HEK293 (cell line): ENCODE data around the gene KATNBL1.

Experiments used
- CTCF ChIA-PET: fragments of 350-600 bp; formaldehyde crosslinking; extraction: SDS; loops from one replicate; lab custom pipeline; 2021; ENCODE audit warnings: antibody characterized with exemption; lab: Yijun Ruan, JAX
- POLR2A ChIA-PET: fragments of 300-600 bp; formaldehyde crosslinking; extraction: SDS; loops from one replicate; lab custom pipeline; 2020; ENCODE audit warnings: antibody characterized with exemption, inconsistent platforms; lab: Yijun Ruan, JAX
- H3K27ac ChIP-seq: fragments of 200-500 bp; sonication (Bioruptor generic); 2 replicates; pipeline ENCODE4 v1.5.1; 2014; ENCODE audit warnings: low read depth, low read length, control low read depth, inconsistent platforms; ENCODE audit errors: extremely low read depth
- H3K36me3 ChIP-seq, 2 experiments: fragments of 200-500 bp in 1 of 2; sonication (Bioruptor generic) in 1 of 2; 1 replicate in 1 of 2; 2 replicates in 1 of 2; pipeline ENCODE4 v1.5.1; 2014 to 2017; ENCODE audit warnings: inconsistent platforms in 2 of 2, low read length in 2 of 2; ENCODE audit not compliant: control insufficient read depth in 2 of 2, insufficient read depth in 1 of 2
- H3K4me1 ChIP-seq: fragments of 200-500 bp; sonication (Bioruptor generic); 2 replicates; pipeline ENCODE4 v1.5.1; 2014; ENCODE audit warnings: mild to moderate bottlenecking, low read length, inconsistent platforms; ENCODE audit not compliant: control insufficient read depth, insufficient read depth
- H3K4me3 ChIP-seq: 2 replicates; pipeline ENCODE4 v1.5.1; 2011; ENCODE audit warnings: low read depth, mild to moderate bottlenecking, control low read depth, low read length, moderate library complexity
- H3K9me3 ChIP-seq: fragments of 200-500 bp; sonication (Bioruptor generic); 2 replicates; pipeline ENCODE4 v1.5.1; 2014; ENCODE audit warnings: low read depth, low read length, inconsistent platforms; ENCODE audit not compliant: control insufficient read depth, insufficient read depth
- GFI1B ChIP-seq: fragments of 450-650 bp; formaldehyde crosslinking; IDR thresholded peaks from 2 replicates; pipeline ENCODE4 v1.5.1; 2016; ENCODE audit warnings: missing biosample characterization, missing genetic modification characterization
- GLI4 ChIP-seq: fragments of 450-650 bp; formaldehyde crosslinking; IDR thresholded peaks from 2 replicates; pipeline ENCODE4 v1.5.1; 2016; ENCODE audit warnings: missing biosample characterization, missing genetic modification characterization
- HOXD13 ChIP-seq: sonication (generic); formaldehyde crosslinking; IDR thresholded peaks from 2 replicates; pipeline ENCODE4 v1.8.0; 2022; ENCODE audit warnings: missing genetic modification reagents, borderline replicate concordance
- MYNN ChIP-seq: fragments of 450-650 bp; formaldehyde crosslinking; IDR thresholded peaks from 2 replicates; pipeline ENCODE4 v1.5.1; 2016; ENCODE audit warnings: missing biosample characterization, missing genetic modification characterization, borderline replicate concordance
- OSR2 ChIP-seq: fragments of 450-650 bp; formaldehyde crosslinking; IDR thresholded peaks from 2 replicates; pipeline ENCODE4 v1.5.1; 2016; ENCODE audit warnings: missing biosample characterization, missing genetic modification characterization
- SALL2 ChIP-seq: fragments of 450-650 bp; formaldehyde crosslinking; IDR thresholded peaks from 2 replicates; pipeline ENCODE4 v1.5.0; 2017; ENCODE audit warnings: missing biosample characterization, mild to moderate bottlenecking, missing genetic modification characterization, borderline replicate concordance
- TCF7L2 ChIP-seq: IDR thresholded peaks from 2 replicates; pipeline ENCODE4 v1.6.1; 2011; ENCODE audit warnings: low read depth, mild to moderate bottlenecking, inconsistent platforms, low read length, moderate library complexity, borderline replicate concordance
- ZFHX2 ChIP-seq: fragments of 450-650 bp; formaldehyde crosslinking; conservative IDR thresholded peaks from 2 replicates; pipeline ENCODE4 v1.5.1; 2016; ENCODE audit warnings: missing biosample characterization, missing genetic modification characterization
- ZNF10 ChIP-seq: fragments of 450-650 bp; formaldehyde crosslinking; IDR thresholded peaks from 2 replicates; pipeline ENCODE4 v1.5.1; 2017; ENCODE audit warnings: missing biosample characterization, missing genetic modification characterization
- ZNF311 ChIP-seq: fragments of 450-650 bp; formaldehyde crosslinking; IDR thresholded peaks from 2 replicates; pipeline ENCODE4 v1.5.1; 2017; ENCODE audit warnings: missing biosample characterization, missing genetic modification characterization, borderline replicate concordance
- ZNF433 ChIP-seq: fragments of 450-650 bp; formaldehyde crosslinking; IDR thresholded peaks from 2 replicates; pipeline ENCODE4 v1.5.1; 2016; ENCODE audit warnings: missing biosample characterization, missing genetic modification characterization, low read depth
- ZNF514 ChIP-seq: fragments of 450-650 bp; formaldehyde crosslinking; IDR thresholded peaks from 2 replicates; pipeline ENCODE4 v1.5.1; 2016; ENCODE audit warnings: missing biosample characterization, missing genetic modification characterization
- ZNF555 ChIP-seq: fragments of 450-650 bp; formaldehyde crosslinking; conservative IDR thresholded peaks from 2 replicates; pipeline ENCODE4 v1.5.1; 2017; ENCODE audit warnings: missing biosample characterization, mild to moderate bottlenecking, missing genetic modification characterization, inconsistent platforms
- ZNF658 ChIP-seq: fragments of 450-650 bp; formaldehyde crosslinking; IDR thresholded peaks from 2 replicates; pipeline ENCODE4; 2016; ENCODE audit warnings: missing biosample characterization, missing genetic modification characterization
- ZNF664 ChIP-seq: fragments of 450-650 bp; formaldehyde crosslinking; IDR thresholded peaks from 2 replicates; pipeline ENCODE4 v1.5.1; 2016; ENCODE audit warnings: missing biosample characterization, missing genetic modification characterization
- ZNF677 ChIP-seq: fragments of 450-650 bp; IDR thresholded peaks from 2 replicates; pipeline ENCODE4 v1.5.0; 2018; ENCODE audit warnings: missing biosample characterization, mild to moderate bottlenecking, missing genetic modification characterization, moderate library complexity
- ZSCAN30 ChIP-seq: fragments of 450-650 bp; IDR thresholded peaks from 2 replicates; pipeline ENCODE4 v1.5.1; 2018; ENCODE audit warnings: missing biosample characterization, mild to moderate bottlenecking, missing genetic modification characterization, moderate library complexity
- TF ChIP-seq, protein P1 (sequence below): fragments of 450-650 bp; formaldehyde crosslinking; IDR thresholded peaks from 2 replicates; pipeline ENCODE4 v1.5.1; 2016; ENCODE audit warnings: missing biosample characterization, missing genetic modification characterization, low read depth
- TF ChIP-seq, protein P2 (sequence below): fragments of 450-650 bp; formaldehyde crosslinking; IDR thresholded peaks from 2 replicates; pipeline ENCODE4 v1.5.1; 2016; ENCODE audit warnings: missing biosample characterization, missing genetic modification characterization
- TF ChIP-seq, protein P3 (sequence below): fragments of 450-650 bp; IDR thresholded peaks from 2 replicates; pipeline ENCODE4 v1.5.1; 2018; ENCODE audit warnings: missing biosample characterization, mild to moderate bottlenecking, missing genetic modification characterization

Gene KATNBL1

DNA sequence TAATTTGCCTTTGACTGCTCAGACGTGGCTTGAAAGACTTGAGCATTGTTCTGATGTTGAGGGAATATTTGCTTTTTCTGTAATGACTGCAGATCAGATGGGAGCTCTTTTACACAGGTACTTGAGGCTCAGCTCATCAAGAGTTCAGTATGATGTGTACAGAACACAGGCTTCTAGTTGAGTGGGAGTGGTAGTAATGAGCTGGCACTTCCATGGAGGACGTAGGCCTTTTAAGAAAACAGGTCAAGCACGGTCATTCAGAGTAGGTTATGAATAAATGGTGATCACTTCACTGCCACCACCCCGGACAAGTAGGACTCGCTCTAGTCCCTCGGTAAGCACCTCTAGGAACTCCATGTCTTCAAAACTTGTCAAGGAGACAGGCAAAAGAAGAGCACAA is 23.7 kb upstream of the KATNBL1 start:
- Histone ChIP-seq H3K9me3 (no peaks in the 10 kb centered on the region), H3K27ac (no peak overlapping the region), H3K36me3 (peaks cover 5 to 66% of the 10 kb centered on the region in 2 experiments), H3K4me3 (no peak overlapping the region), H3K4me1 (no peaks in the 10 kb centered on the region)
- no peak for TF ChIP-seq ZNF658
- no peak for TF ChIP-seq ZNF433
- no peak for TF ChIP-seq HOXD13 (CRISPR knock-in tag)
- TF ChIP-seq, protein P1, sequence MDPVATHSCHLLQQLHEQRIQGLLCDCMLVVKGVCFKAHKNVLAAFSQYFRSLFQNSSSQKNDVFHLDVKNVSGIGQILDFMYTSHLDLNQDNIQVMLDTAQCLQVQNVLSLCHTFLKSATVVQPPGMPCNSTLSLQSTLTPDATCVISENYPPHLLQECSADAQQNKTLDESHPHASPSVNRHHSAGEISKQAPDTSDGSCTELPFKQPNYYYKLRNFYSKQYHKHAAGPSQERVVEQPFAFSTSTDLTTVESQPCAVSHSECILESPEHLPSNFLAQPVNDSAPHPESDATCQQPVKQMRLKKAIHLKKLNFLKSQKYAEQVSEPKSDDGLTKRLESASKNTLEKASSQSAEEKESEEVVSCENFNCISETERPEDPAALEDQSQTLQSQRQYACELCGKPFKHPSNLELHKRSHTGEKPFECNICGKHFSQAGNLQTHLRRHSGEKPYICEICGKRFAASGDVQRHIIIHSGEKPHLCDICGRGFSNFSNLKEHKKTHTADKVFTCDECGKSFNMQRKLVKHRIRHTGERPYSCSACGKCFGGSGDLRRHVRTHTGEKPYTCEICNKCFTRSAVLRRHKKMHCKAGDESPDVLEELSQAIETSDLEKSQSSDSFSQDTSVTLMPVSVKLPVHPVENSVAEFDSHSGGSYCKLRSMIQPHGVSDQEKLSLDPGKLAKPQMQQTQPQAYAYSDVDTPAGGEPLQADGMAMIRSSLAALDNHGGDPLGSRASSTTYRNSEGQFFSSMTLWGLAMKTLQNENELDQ (tag by site-specific recombination), result no peak
- TF ChIP-seq OSR2 (tag by site-specific recombination), result no peak
- TF ChIP-seq GLI4, result no peak
- no peak for TF ChIP-seq SALL2 (tag by site-specific recombination)
- TF ChIP-seq TCF7L2, result no peak
- TF ChIP-seq ZSCAN30, result no peak
- no peak for TF ChIP-seq ZNF555 (tag by site-specific recombination)
- TF ChIP-seq ZNF664 (tag by site-specific recombination), result no peak
- TF ChIP-seq, protein P2, sequence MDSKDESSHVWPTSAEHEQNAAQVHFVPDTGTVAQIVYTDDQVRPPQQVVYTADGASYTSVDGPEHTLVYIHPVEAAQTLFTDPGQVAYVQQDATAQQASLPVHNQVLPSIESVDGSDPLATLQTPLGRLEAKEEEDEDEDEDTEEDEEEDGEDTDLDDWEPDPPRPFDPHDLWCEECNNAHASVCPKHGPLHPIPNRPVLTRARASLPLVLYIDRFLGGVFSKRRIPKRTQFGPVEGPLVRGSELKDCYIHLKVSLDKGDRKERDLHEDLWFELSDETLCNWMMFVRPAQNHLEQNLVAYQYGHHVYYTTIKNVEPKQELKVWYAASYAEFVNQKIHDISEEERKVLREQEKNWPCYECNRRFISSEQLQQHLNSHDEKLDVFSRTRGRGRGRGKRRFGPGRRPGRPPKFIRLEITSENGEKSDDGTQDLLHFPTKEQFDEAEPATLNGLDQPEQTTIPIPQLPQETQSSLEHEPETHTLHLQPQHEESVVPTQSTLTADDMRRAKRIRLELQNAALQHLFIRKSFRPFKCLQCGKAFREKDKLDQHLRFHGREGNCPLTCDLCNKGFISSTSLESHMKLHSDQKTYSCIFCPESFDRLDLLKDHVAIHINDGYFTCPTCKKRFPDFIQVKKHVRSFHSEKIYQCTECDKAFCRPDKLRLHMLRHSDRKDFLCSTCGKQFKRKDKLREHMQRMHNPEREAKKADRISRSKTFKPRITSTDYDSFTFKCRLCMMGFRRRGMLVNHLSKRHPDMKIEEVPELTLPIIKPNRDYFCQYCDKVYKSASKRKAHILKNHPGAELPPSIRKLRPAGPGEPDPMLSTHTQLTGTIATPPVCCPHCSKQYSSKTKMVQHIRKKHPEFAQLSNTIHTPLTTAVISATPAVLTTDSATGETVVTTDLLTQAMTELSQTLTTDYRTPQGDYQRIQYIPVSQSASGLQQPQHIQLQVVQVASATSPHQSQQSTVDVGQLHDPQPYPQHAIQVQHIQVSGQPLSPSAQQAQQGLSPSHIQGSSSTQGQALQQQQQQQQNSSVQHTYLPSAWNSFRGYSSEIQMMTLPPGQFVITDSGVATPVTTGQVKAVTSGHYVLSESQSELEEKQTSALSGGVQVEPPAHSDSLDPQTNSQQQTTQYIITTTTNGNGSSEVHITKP (tag by site-specific recombination), result no peak
- no peak for TF ChIP-seq ZNF514 (tag by site-specific recombination)
- no peak for TF ChIP-seq ZNF10
- TF ChIP-seq MYNN, result no peak
- no peak for TF ChIP-seq ZNF311 (tag by site-specific recombination)
- TF ChIP-seq, protein P3, sequence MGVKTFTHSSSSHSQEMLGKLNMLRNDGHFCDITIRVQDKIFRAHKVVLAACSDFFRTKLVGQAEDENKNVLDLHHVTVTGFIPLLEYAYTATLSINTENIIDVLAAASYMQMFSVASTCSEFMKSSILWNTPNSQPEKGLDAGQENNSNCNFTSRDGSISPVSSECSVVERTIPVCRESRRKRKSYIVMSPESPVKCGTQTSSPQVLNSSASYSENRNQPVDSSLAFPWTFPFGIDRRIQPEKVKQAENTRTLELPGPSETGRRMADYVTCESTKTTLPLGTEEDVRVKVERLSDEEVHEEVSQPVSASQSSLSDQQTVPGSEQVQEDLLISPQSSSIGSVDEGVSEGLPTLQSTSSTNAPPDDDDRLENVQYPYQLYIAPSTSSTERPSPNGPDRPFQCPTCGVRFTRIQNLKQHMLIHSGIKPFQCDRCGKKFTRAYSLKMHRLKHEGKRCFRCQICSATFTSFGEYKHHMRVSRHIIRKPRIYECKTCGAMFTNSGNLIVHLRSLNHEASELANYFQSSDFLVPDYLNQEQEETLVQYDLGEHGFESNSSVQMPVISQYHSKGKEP (tag by site-specific recombination), result no peak
- TF ChIP-seq ZFHX2 (tag by site-specific recombination), result no peak
- no peak for TF ChIP-seq GFI1B (tag by site-specific recombination)
- TF ChIP-seq ZNF677, result no peak
- CTCF ChIA-PET, result interaction anchor here (1.1 to 1.6 kb wide), 2 partner anchors 8 to 123 kb away, joined by 3 to 11 read pairs; no protein-coding TSS in a partner anchor
- POLR2A ChIA-PET, result no interaction called here
